Heart left ventricle (tissue), 16 donors: ENCODE measurements around the gene NTM. TPM values are rescaled to one million over a fixed set of nuclear protein-coding genes. Genes with fewer than 3 reads are reported as not detected.

Experiments
- ATAC-seq, 4 donors: fragments of 200-7000 bp; cut with Tn5 transposase; one replicate each; pipeline ENCODE4 v1.9.1; 2020 to 2022; ENCODE audit warnings: moderate library complexity in 4 of 4, mild to moderate bottlenecking in 3 of 4, moderate number of reproducible peaks in 1 of 4
- DNase-seq, 5 donors: peaks; one replicate each; pipeline ENCODE4 v3.0.0-alpha.2; 2020
- H3K27ac ChIP-seq, 12 donors: fragments of 200-600 bp; sonication (generic) in 4 of 12; one replicate each; pipeline versions ENCODE4 v1.5.0 to v1.8.0; 2016 to 2022; ENCODE audit warnings: mild to moderate bottlenecking in 2 of 12
- H3K27me3 ChIP-seq, 9 donors: fragments of 200-600 bp; sonication (generic) in 2 of 9; one replicate each; pipeline versions ENCODE4 v1.5.1 to v1.8.0; 2016 to 2022; ENCODE audit warnings: mild to moderate bottlenecking in 3 of 9
- H3K36me3 ChIP-seq, 9 donors: fragments of 200-600 bp; sonication (generic) in 2 of 9; one replicate each; pipeline versions ENCODE4 v1.5.0 to v1.8.0; 2018 to 2022; ENCODE audit warnings: mild to moderate bottlenecking in 2 of 9
- H3K4me1 ChIP-seq, 12 donors: fragments of 200-600 bp; sonication (generic) in 4 of 12; one replicate each; pipeline versions ENCODE4 v1.5.0 to v1.8.0; 2016 to 2022; ENCODE audit warnings: mild to moderate bottlenecking in 3 of 12
- H3K4me3 ChIP-seq, 12 donors: fragments of 200-600 bp; sonication (generic) in 4 of 12; one replicate each; pipeline versions ENCODE4 v1.5.0 to v1.8.0; 2017 to 2022; ENCODE audit warnings: mild to moderate bottlenecking in 9 of 12, moderate library complexity in 4 of 12
- H3K9me3 ChIP-seq, 12 donors: fragments of 200-600 bp; sonication (generic) in 4 of 12; one replicate each; pipeline versions ENCODE4 v1.5.0 to v1.8.0; 2016 to 2022; ENCODE audit warnings: mild to moderate bottlenecking in 1 of 12
- POLR2A ChIP-seq, 2 donors: fragments of 450-650 bp; IDR thresholded peaks; one replicate each; pipeline ENCODE4 v1.6.1; 2017; ENCODE audit warnings: antibody characterized with exemption in 2 of 2, mild to moderate bottlenecking in 2 of 2, moderate library complexity in 2 of 2
- WGBS, 4 donors: extraction: QIAGEN DNeasy Blood & Tissue Kit in 2 of 4; methylation state at CpG; one replicate each; pipeline versions ENCODE4 v1.1.5 to v1.1.7; 2013 to 2018; 5-methylcytosine and 5-hydroxymethylcytosine counted together
- intact Hi-C, 10 donors: fragments of 100-400 bp; cut with DNase I; formaldehyde crosslinking; loops; one replicate each; pipeline versions ENCODE4 v1.11.1 to v1.14.2; 2022
- polyA plus RNA-seq, 2 donors: library from polyadenylated mRNA; stranded (reverse); fragments of 200-250 nt; gene quantifications; one replicate each; pipeline ENCODE4 v1.2.3, GENCODE V29; 2013
- total RNA-seq, 9 donors: library from RNA; depleted of rRNA in 2 of 9; stranded (reverse); fragments of >200 nt in 2 of 9; fragmentation: NEBNext Ultra II Directional in 3 of 9; extraction: Animal tissue kit (Norgen Biotek cat#: 25700) in 3 of 9; gene quantifications; one replicate each; pipeline versions ENCODE4 v1.1.0 to v1.2.4, GENCODE V29; 2016 to 2023
- TF ChIP-seq, protein P1 (sequence below), 12 donors: fragments of 200-600 bp; sonication (generic) in 4 of 12; IDR thresholded peaks; one replicate each; pipeline versions ENCODE4 v1.5.0 to v1.8.0; 2018 to 2022; ENCODE audit warnings: antibody characterized with exemption in 12 of 12, mild to moderate bottlenecking in 5 of 12
- donor health status: ischemic (EF 13 %, LVEDD 7.1; RV severe dilation, severe dysfunction).
- donor health status: healthy with polysubstance abuse.
- donor health status: DM: no; HTN: yes; CAD: no.
- donor health status: DM: no; HTN: no; CAD: no.
- donor health status: ischemic (EF 25% LVEDD 6.9; RV normal size, moderate dysfunction).
- donor health status: ischemic (EF 25% LVEDD 5.7; RV mildly dilated, moderate dysfunction).
- donor health status: healthy.
- donor health status: DM: yes; HTN: yes; CAD: no.
- donor health status: ischemic (EF 35%, LVEDD 5.7; RV mildly dilated, moderate dysfunction).
- donor health status: nonischemic (EF 11% LVEDD 7.7; RV severe dilation, severe dysfunction).
- donor health status: DM: yes; HTN: yes; CAD: no.
- donor health status: PGD.
- donor health status: ischemic (EF 29% LVEDD 5.4; RV normal size, mild dysfunction).
- donor health status: nonischemic (EF 23%, LVEDD 6.1; RV moderate dilation, normal function).

The NTM gene
- total and polyA plus RNA-seq, 11 donors: 0.40 to 7.7 (median 1.5) TPM

DNA sequence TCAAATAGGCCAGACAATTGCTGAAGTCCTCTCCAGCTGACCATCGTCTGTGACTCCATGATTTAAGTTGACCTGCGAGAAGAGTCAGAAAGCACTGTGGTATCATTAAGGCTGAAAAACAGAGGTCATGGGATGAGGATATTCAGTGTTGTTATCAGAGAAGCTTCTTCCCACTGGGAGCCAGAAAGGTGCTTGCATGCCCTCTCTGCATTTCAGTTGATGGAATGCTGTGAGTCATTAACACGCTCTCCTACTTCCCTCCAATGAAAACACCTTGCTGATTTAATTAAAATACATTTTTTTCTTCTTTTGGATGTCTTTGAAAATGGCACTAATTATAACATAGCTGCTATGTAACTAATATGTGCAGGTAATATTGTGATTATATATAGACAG is 667.0 kb downstream of the NTM start:
- DNase-seq (no peak), ATAC-seq (no peak)
- no peak overlapping the region for H3K4me3 ChIP-seq
- no peaks in the 10 kb centered on the region for H3K36me3 ChIP-seq
- no peak for TF ChIP-seq POLR2A (IDR thresholded peaks at IDR 0.05)
- TF ChIP-seq, protein P1, sequence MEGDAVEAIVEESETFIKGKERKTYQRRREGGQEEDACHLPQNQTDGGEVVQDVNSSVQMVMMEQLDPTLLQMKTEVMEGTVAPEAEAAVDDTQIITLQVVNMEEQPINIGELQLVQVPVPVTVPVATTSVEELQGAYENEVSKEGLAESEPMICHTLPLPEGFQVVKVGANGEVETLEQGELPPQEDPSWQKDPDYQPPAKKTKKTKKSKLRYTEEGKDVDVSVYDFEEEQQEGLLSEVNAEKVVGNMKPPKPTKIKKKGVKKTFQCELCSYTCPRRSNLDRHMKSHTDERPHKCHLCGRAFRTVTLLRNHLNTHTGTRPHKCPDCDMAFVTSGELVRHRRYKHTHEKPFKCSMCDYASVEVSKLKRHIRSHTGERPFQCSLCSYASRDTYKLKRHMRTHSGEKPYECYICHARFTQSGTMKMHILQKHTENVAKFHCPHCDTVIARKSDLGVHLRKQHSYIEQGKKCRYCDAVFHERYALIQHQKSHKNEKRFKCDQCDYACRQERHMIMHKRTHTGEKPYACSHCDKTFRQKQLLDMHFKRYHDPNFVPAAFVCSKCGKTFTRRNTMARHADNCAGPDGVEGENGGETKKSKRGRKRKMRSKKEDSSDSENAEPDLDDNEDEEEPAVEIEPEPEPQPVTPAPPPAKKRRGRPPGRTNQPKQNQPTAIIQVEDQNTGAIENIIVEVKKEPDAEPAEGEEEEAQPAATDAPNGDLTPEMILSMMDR (IDR thresholded peaks at IDR 0.05): no peak
- H3K4me1 ChIP-seq: peaks cover 0 to 9% (median 0%) of the 10 kb centered on the region in 12 donors
- no peaks in the 10 kb centered on the region for H3K27me3 ChIP-seq
- H3K9me3 ChIP-seq: no peaks in the 10 kb centered on the region
- WGBS, 4 donors: 86 to 96% (median 89%) methylated on average over 3 of the region's 3 CpGs
- intact Hi-C loops: loop anchor here in 1 of 10 donors (10.0 kb wide), 1 partner anchor 173 kb away; no protein-coding TSS in a partner anchor
- no peak overlapping the region for H3K27ac ChIP-seq

DNA sequence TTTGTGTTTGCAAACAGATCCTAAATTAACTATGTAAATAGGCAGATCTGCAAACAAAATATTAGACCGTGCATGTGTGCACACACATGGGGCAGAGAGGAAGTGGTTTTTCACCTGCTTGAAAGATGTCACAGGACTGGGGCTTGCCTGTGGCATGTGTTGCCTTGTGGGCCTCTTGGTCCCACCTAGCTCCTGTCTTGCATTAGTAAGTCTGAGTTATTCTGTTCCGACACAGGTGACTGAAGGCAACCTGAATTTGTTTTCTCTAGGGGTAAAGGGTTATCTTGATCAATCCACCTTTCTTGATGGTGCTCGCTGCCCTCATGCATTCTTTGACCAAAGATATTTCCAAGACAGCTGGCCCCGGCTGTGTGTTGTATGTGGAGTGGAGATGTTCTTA is 667.5 kb downstream of the NTM start:
- DNase-seq: no peak
- H3K9me3 ChIP-seq: no peaks in the 10 kb centered on the region
- no peaks in the 10 kb centered on the region for H3K36me3 ChIP-seq
- intact Hi-C loops: loop anchor here in 1 of 10 donors (10.0 kb wide), 1 partner anchor 173 kb away; no protein-coding TSS in a partner anchor
- H3K4me1 ChIP-seq: peaks cover 0 to 4% (median 0%) of the 10 kb centered on the region in 12 donors
- no peaks in the 10 kb centered on the region for H3K27me3 ChIP-seq
- TF ChIP-seq, protein P1 (IDR thresholded peaks at IDR 0.05): no peak
- TF ChIP-seq POLR2A (IDR thresholded peaks at IDR 0.05): no peak
- WGBS, 4 donors: 82 to 89% (median 86%) methylated on average over 4 of the region's 4 CpGs
- no peak for ATAC-seq
- no peak overlapping the region for H3K27ac ChIP-seq
- H3K4me3 ChIP-seq: no peak overlapping the region

DNA sequence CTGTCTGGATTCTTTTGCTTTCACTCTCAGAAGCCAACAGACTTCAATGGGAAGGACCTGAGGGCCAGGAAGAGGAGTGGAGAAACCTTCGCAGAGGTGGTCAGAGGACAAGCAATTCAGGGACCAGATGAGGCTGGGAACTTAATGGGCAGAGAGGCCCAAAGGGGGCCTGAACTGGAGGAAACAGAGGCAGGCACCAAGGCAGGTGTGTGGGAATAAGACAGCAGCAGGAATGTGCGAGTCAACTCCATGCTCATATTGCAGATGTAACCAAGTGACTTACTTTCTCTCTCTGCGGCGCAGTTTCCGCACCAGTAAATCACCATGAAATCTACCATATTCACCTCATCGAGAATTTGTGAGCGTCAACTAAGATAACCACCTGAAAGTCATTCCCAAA is 669.1 kb downstream of the NTM start:
- 88 to 96% (median 92%) methylated on average over 7 of the region's 7 CpGs for WGBS, 4 donors
- H3K27me3 ChIP-seq: no peaks in the 10 kb centered on the region
- H3K9me3 ChIP-seq: no peaks in the 10 kb centered on the region
- no peak for DNase-seq
- intact Hi-C loops: loop anchor here in 1 of 10 donors (10.0 kb wide), 1 partner anchor 175 kb away; no protein-coding TSS in a partner anchor
- no peak for ATAC-seq
- no peak overlapping the region for H3K27ac ChIP-seq
- no peak overlapping the region for H3K4me3 ChIP-seq
- TF ChIP-seq, protein P1 (IDR thresholded peaks at IDR 0.05): no peak
- TF ChIP-seq POLR2A (IDR thresholded peaks at IDR 0.05): no peak
- no peaks in the 10 kb centered on the region for H3K4me1 ChIP-seq
- no peaks in the 10 kb centered on the region for H3K36me3 ChIP-seq

DNA sequence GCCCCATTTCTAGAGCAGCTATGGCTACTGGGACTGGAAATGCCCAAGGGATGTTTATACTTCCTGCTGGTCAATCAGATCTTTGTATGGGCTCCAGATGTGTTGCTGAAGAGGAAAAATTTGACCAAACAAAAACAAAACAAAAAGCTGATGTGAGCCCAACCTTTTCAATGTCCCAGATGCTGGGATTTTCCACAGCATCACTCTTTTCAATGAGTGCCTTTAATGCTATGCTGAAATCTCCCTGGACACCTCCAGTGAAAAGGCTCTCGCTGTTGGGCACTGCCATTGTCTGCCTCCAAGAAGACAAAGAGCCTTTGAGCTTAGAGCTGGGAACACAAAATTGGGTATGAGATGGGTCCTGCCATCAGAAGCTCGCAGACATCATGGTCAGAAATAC is 671.9 kb downstream of the NTM start:
- no peak for DNase-seq
- WGBS, 4 donors: 61 to 83% (median 71%) methylated on average over 2 of the region's 2 CpGs
- no peaks in the 10 kb centered on the region for H3K36me3 ChIP-seq
- no peaks in the 10 kb centered on the region for H3K27me3 ChIP-seq
- no peak overlapping the region for H3K4me3 ChIP-seq
- H3K27ac ChIP-seq: no peak overlapping the region
- H3K4me1 ChIP-seq: peaks cover 0 to 11% (median 0%) of the 10 kb centered on the region in 12 donors
- no peaks in the 10 kb centered on the region for H3K9me3 ChIP-seq
- TF ChIP-seq, protein P1 (IDR thresholded peaks at IDR 0.05): no peak
- TF ChIP-seq POLR2A (IDR thresholded peaks at IDR 0.05): no peak
- intact Hi-C loops: no loop called here
- no peak for ATAC-seq
